Mesendoderm (in vitro differentiated cells): ENCODE data around the gene HSDL1.

Experiments
- DNase-seq: peaks from one replicate; pipeline ENCODE4 v3.0.0; 2013
- H2AK5ac ChIP-seq: 2 replicates; pipeline ENCODE4 v1.6.1; 2013; ENCODE audit warnings: low read length, inconsistent platforms
- H2BK120ac ChIP-seq: 2 replicates; pipeline ENCODE4 v1.6.1; 2013; ENCODE audit warnings: low read depth, mild to moderate bottlenecking, low read length, moderate library complexity, mixed read lengths
- H2BK15ac ChIP-seq: replicated peaks from 2 replicates; pipeline ENCODE4 v1.6.1; 2013; ENCODE audit warnings: low read depth, mild to moderate bottlenecking, moderate library complexity
- H2BK5ac ChIP-seq: 2 replicates; pipeline ENCODE4 v1.6.1; 2013; ENCODE audit warnings: low read length, inconsistent platforms
- H3K18ac ChIP-seq: 2 replicates; pipeline ENCODE4 v1.6.1; 2013; ENCODE audit warnings: mild to moderate bottlenecking, low read length, mixed read lengths
- H3K23ac ChIP-seq: one replicate; pipeline ENCODE4 v1.6.1; 2013; ENCODE audit warnings: low read length
- H3K27ac ChIP-seq: 2 replicates; pipeline ENCODE4 v1.5.1; 2013; ENCODE audit warnings: low read depth, mild to moderate bottlenecking, inconsistent platforms, low read length, moderate library complexity
- H3K27me3 ChIP-seq: 2 replicates; pipeline ENCODE4 v1.6.1; 2013; ENCODE audit warnings: low read length, control low read depth, mild to moderate bottlenecking, inconsistent platforms; ENCODE audit not compliant: insufficient read depth, poor library complexity
- H3K36me3 ChIP-seq: 2 replicates; pipeline ENCODE4 v1.6.1; 2013; ENCODE audit warnings: low read length, inconsistent platforms; ENCODE audit not compliant: control insufficient read depth, insufficient read depth
- H3K4ac ChIP-seq: one replicate; pipeline ENCODE4 v1.6.1; 2013; ENCODE audit warnings: low read depth, mild to moderate bottlenecking, low read length, moderate library complexity
- H3K4me1 ChIP-seq: 2 replicates; pipeline ENCODE4 v1.6.1; 2013; ENCODE audit warnings: low read depth, low read length, inconsistent platforms; ENCODE audit not compliant: control insufficient read depth
- H3K4me2 ChIP-seq: 2 replicates; pipeline ENCODE4 v1.6.1; 2013; ENCODE audit warnings: low read length
- H3K4me3 ChIP-seq: 2 replicates; pipeline ENCODE4 v1.5.1; 2013; ENCODE audit warnings: mild to moderate bottlenecking, low read length
- H3K56ac ChIP-seq: one replicate; pipeline ENCODE4 v1.6.1; 2013; ENCODE audit warnings: low read length
- H3K79me1 ChIP-seq: 2 replicates; pipeline ENCODE4 v1.6.1; 2013; ENCODE audit warnings: low read length, inconsistent platforms
- H3K79me2 ChIP-seq: 2 replicates; pipeline ENCODE4 v1.6.1; 2013; ENCODE audit warnings: mild to moderate bottlenecking, low read length; ENCODE audit not compliant: control insufficient read depth, insufficient read depth
- H3K9ac ChIP-seq: 2 replicates; pipeline ENCODE4 v1.6.1; 2013; ENCODE audit warnings: low read length, inconsistent platforms
- H4K5ac ChIP-seq: one replicate; pipeline ENCODE4 v1.6.1; 2013; ENCODE audit warnings: low read length
- H4K8ac ChIP-seq: one replicate; pipeline ENCODE4 v1.6.1; 2013; ENCODE audit warnings: low read depth, mild to moderate bottlenecking, control low read depth, low read length, moderate library complexity
- WGBS: extraction: QIAGEN DNeasy Blood & Tissue Kit; methylation state at CpG from one replicate; pipeline ENCODE4 v1.1.7; 2013; ENCODE audit warnings: low lambda C conversion rate, missing lambda C conversion rate; ENCODE audit not compliant: insufficient coverage; ENCODE audit errors: extremely low coverage; 5-methylcytosine and 5-hydroxymethylcytosine counted together

HSDL1 gene

DNA sequence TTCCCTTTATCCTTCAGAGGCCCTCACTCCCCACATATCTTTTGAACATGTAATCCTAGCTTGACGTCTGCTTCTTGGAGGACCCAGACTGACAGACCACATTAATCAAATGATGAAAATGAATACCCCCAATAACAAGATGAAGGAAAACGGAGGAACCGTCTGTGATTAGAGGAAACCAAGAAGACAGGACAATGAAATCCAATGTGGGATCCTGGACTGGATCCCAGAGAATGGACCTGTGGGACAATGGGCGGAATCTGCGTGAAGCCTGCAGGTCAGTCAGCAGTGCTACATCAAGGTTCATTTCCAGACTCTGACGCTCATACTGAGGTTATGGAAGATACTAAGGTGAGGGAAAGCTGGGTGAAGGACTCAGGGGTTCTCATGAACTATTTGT is 64.2 kb downstream of the HSDL1 start:
- Histone ChIP-seq H3K27me3 (no peaks in the 10 kb centered on the region), H3K79me1 (peaks cover 3% of the 10 kb centered on the region), H3K56ac (no peak overlapping the region), H3K18ac (no peak overlapping the region), H2BK120ac (no peak overlapping the region), H3K4me3 (no peak overlapping the region), H2AK5ac (no peak overlapping the region), H3K79me2 (no peaks in the 10 kb centered on the region), H4K8ac (no peak overlapping the region), H3K27ac (no peak overlapping the region), H2BK15ac (no peak overlapping the region), H3K4ac (no peak overlapping the region), H3K4me1 (no peaks in the 10 kb centered on the region), H3K4me2 (no peak overlapping the region), H4K5ac (no peak overlapping the region), H2BK5ac (no peak overlapping the region), H3K23ac (no peak overlapping the region), H3K36me3 (peaks cover 5% of the 10 kb centered on the region), H3K9ac (no peak overlapping the region)
- no peak for DNase-seq
- WGBS: no CpG with 5 or more reads among the region's 6 CpGs

DNA sequence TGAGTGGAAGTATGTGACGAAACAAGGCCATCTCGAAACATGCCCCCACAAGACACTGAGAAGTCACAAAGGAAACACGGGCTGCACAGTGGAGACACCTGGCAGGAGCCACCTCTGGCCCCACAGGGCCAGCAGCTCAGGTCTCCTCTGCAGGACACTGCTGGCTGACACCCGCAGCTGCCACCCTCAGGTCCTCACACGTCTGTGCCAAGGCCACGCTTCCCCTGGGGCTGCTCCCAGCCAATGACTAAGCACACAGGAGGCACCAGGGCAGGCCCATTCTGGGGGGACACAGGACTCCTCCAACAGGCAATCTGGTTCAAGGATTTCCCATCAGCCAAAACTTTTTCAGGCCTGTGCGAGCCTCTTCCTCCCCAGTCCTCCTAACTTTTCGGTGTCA is 64.6 kb downstream of the HSDL1 start:
- Histone ChIP-seq H2BK5ac (no peak overlapping the region), H3K36me3 (peaks cover 5% of the 10 kb centered on the region), H3K27ac (no peak overlapping the region), H3K4me1 (no peaks in the 10 kb centered on the region), H3K4ac (no peak overlapping the region), H3K56ac (no peak overlapping the region), H3K18ac (no peak overlapping the region), H2AK5ac (no peak overlapping the region), H2BK15ac (no peak overlapping the region), H3K27me3 (no peaks in the 10 kb centered on the region), H3K79me1 (peaks cover 3% of the 10 kb centered on the region), H3K4me2 (no peak overlapping the region), H3K4me3 (no peak overlapping the region), H3K79me2 (no peaks in the 10 kb centered on the region), H4K8ac (no peak overlapping the region), H2BK120ac (no peak overlapping the region), H4K5ac (no peak overlapping the region), H3K9ac (no peak overlapping the region), H3K23ac (no peak overlapping the region)
- no CpG with 5 or more reads among the region's 8 CpGs for WGBS
- DNase-seq: no peak

DNA sequence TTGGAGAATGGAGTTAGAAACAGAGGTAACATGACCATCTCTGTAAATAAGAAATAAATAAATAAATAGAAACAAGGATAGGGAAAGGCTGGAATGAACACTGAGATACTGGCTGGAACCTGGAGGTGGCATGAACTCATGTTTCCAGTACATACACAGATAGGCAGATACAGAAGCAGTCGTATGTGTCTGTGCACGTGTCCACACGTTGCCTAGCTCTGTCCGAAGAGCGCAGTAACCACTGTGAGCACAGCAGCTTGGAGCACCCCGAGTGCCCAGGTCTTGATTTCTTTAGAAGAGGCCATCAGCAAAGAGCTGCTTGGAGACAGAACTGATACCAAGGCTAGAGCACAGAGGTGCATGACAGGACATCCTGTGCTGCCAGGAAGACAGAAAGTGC is 65.3 kb downstream of the HSDL1 start:
- Histone ChIP-seq H3K79me2 (no peaks in the 10 kb centered on the region), H3K79me1 (peaks cover 3% of the 10 kb centered on the region), H3K4me2 (no peak overlapping the region), H2AK5ac (no peak overlapping the region), H3K23ac (no peak overlapping the region), H3K4ac (no peak overlapping the region), H2BK15ac (no peak overlapping the region), H2BK5ac (no peak overlapping the region), H4K5ac (no peak overlapping the region), H3K56ac (no peak overlapping the region), H3K4me3 (no peak overlapping the region), H3K27ac (no peak overlapping the region), H3K27me3 (no peaks in the 10 kb centered on the region), H3K18ac (no peak overlapping the region), H4K8ac (no peak overlapping the region), H2BK120ac (no peak overlapping the region), H3K9ac (no peak overlapping the region), H3K36me3 (peaks cover 5% of the 10 kb centered on the region), H3K4me1 (no peaks in the 10 kb centered on the region)
- DNase-seq: no peak
- WGBS: no CpG with 5 or more reads among the region's 6 CpGs

DNA sequence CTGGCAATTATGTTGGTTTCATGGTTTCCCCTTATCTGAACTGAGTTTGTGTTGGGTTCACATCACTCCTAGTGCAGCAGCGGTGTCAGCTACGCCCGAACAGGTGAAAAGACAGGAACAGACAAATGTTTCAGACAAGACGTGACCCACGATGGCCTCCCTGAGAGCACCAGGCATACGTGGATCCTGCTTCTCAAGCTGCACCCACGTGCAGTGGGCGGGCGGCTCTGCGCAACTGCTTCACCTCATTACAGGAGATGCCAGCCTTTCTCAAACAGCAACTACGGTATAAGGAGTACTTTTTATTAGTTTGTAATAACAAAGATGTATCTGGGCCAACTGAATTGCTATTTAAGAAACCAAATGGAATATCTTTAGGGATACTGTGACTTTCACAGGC is 69.6 kb downstream of the HSDL1 start:
- Histone ChIP-seq H3K4ac (no peak overlapping the region), H2BK5ac (no peak overlapping the region), H4K8ac (no peak overlapping the region), H3K79me2 (no peaks in the 10 kb centered on the region), H3K23ac (no peak overlapping the region), H2BK15ac (no peak overlapping the region), H3K4me1 (no peaks in the 10 kb centered on the region), H3K79me1 (peaks cover 3% of the 10 kb centered on the region), H3K27me3 (no peaks in the 10 kb centered on the region), H2AK5ac (no peak overlapping the region), H3K4me3 (no peak overlapping the region), H3K27ac (no peak overlapping the region), H3K36me3 (no peaks in the 10 kb centered on the region), H2BK120ac (no peak overlapping the region), H3K9ac (no peak overlapping the region), H4K5ac (no peak overlapping the region), H3K56ac (no peak overlapping the region), H3K18ac (no peak overlapping the region), H3K4me2 (no peak overlapping the region)
- no peak for DNase-seq
- no CpG with 5 or more reads among the region's 11 CpGs for WGBS

DNA sequence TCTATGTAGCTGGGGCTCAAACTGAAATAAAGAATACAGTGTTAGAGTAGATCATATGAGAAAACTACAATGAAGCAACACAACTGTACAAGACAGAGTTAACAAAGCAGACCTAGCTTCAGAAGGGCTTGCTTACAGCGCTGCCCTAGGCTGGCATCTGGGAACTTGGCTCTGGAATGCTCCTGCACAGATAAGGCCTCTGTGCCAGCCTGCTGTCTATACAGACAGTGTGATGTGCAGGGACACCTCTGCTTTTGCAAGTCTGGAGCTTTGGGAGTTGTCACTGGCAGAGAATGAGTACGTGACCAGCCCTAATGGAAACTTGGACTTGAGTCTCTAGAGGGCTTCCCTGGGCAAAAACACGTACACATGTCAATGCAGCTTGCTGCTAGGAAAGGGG is 70.3 kb downstream of the HSDL1 start:
- Histone ChIP-seq H2BK15ac (no peak overlapping the region), H3K27ac (no peak overlapping the region), H3K4me2 (no peak overlapping the region), H3K36me3 (peaks cover under 1% of the 10 kb centered on the region), H4K8ac (no peak overlapping the region), H2BK5ac (no peak overlapping the region), H3K18ac (no peak overlapping the region), H3K4me1 (no peaks in the 10 kb centered on the region), H3K4me3 (no peak overlapping the region), H2AK5ac (no peak overlapping the region), H3K27me3 (no peaks in the 10 kb centered on the region), H3K79me2 (no peaks in the 10 kb centered on the region), H4K5ac (no peak overlapping the region), H3K9ac (no peak overlapping the region), H3K79me1 (peaks cover 3% of the 10 kb centered on the region), H2BK120ac (no peak overlapping the region), H3K23ac (no peak overlapping the region), H3K56ac (no peak overlapping the region), H3K4ac (no peak overlapping the region)
- no CpG with 5 or more reads among the region's 3 CpGs for WGBS
- no peak for DNase-seq
